H9 (cell line): ENCODE measurements around the gene NEK8. TPM values are rescaled to one million over a fixed set of nuclear protein-coding genes. Genes with fewer than 3 reads are reported as not detected.

ENCODE experiments used
- DNase-seq: peaks from one replicate; pipeline ENCODE4 v3.0.0-alpha.2; 2017
- H2AFZ ChIP-seq: one replicate; pipeline ENCODE4 v1.6.1; 2013; ENCODE audit warnings: mild to moderate bottlenecking, low read length, control low read depth, moderate library complexity
- H2AK5ac ChIP-seq: 2 replicates; pipeline ENCODE4 v1.6.1; 2013; ENCODE audit warnings: low read length, control low read depth, mixed read lengths; ENCODE audit not compliant: insufficient read length
- H2BK120ac ChIP-seq: one replicate; pipeline ENCODE4 v1.6.1; 2013; ENCODE audit warnings: low read depth, mild to moderate bottlenecking, low read length, control low read depth, inconsistent platforms; ENCODE audit not compliant: poor library complexity, severe bottlenecking
- H2BK12ac ChIP-seq: 2 replicates; pipeline ENCODE4 v1.6.1; 2013; ENCODE audit warnings: low read length, control low read depth, mixed read lengths, low read depth; ENCODE audit not compliant: insufficient read length
- H2BK15ac ChIP-seq: 2 replicates; pipeline ENCODE4 v1.6.1; 2013; ENCODE audit warnings: low read depth, low read length, control low read depth
- H2BK20ac ChIP-seq: one replicate; pipeline ENCODE4 v1.6.1; 2013; ENCODE audit warnings: low read depth, mild to moderate bottlenecking, low read length, control low read depth, inconsistent platforms; ENCODE audit not compliant: poor library complexity, severe bottlenecking
- H2BK5ac ChIP-seq: 2 replicates; pipeline ENCODE4 v1.6.1; 2013; ENCODE audit warnings: low read length, control low read depth, mixed read lengths; ENCODE audit not compliant: insufficient read length
- H3K14ac ChIP-seq: 2 replicates; pipeline ENCODE4 v1.6.1; 2013; ENCODE audit warnings: low read length, control low read depth; ENCODE audit not compliant: insufficient read depth
- H3K18ac ChIP-seq: 2 replicates; pipeline ENCODE4 v1.6.1; 2013; ENCODE audit warnings: low read depth, mild to moderate bottlenecking, mixed read lengths, low read length, control low read depth; ENCODE audit not compliant: insufficient read length
- H3K23ac ChIP-seq: 2 replicates; pipeline ENCODE4 v1.6.1; 2013; ENCODE audit warnings: low read length, control low read depth, mixed read lengths, low read depth; ENCODE audit not compliant: insufficient read length
- H3K23me2 ChIP-seq: 2 replicates; pipeline ENCODE4 v1.6.1; 2013; ENCODE audit warnings: low read depth, mild to moderate bottlenecking, mixed read lengths, low read length, control low read depth; ENCODE audit not compliant: insufficient read length, poor library complexity, severe bottlenecking
- H3K27ac ChIP-seq: 2 replicates; pipeline ENCODE4 v1.5.1; 2013; ENCODE audit warnings: low read length, control low read depth, mixed read lengths, low read depth; ENCODE audit not compliant: insufficient read length
- H3K27me3 ChIP-seq: 2 replicates; pipeline ENCODE4 v1.6.1; 2013; ENCODE audit warnings: low read length, control low read depth, inconsistent platforms; ENCODE audit not compliant: insufficient read depth
- H3K4ac ChIP-seq: 2 replicates; pipeline ENCODE4 v1.6.1; 2013; ENCODE audit warnings: low read depth, mild to moderate bottlenecking, control low read depth, inconsistent platforms, low read length, moderate library complexity
- H3K4me1 ChIP-seq: 2 replicates; pipeline ENCODE4 v1.6.1; 2013; ENCODE audit warnings: low read length, control low read depth, inconsistent platforms; ENCODE audit not compliant: insufficient read depth
- H3K4me2 ChIP-seq: 2 replicates; pipeline ENCODE4 v1.6.1; 2013; ENCODE audit warnings: low read length, control low read depth, mixed read lengths; ENCODE audit not compliant: insufficient read length, insufficient read depth
- H3K56ac ChIP-seq: 2 replicates; pipeline ENCODE4 v1.6.1; 2013; ENCODE audit warnings: low read depth, mild to moderate bottlenecking, mixed read lengths, low read length, control low read depth; ENCODE audit not compliant: insufficient read length
- H3K79me1 ChIP-seq: 2 replicates; pipeline ENCODE4 v1.6.1; 2013; ENCODE audit warnings: low read depth, mild to moderate bottlenecking, moderate library complexity, low read length, control low read depth, inconsistent platforms; ENCODE audit not compliant: insufficient read depth, poor library complexity, severe bottlenecking
- H3K79me2 ChIP-seq: 2 replicates; pipeline ENCODE4 v1.6.1; 2013; ENCODE audit warnings: low read length, control low read depth, inconsistent platforms; ENCODE audit not compliant: insufficient read depth
- H3K9ac ChIP-seq: 2 replicates; pipeline ENCODE4 v1.6.1; 2013; ENCODE audit warnings: low read length, control low read depth, mixed read lengths; ENCODE audit not compliant: insufficient read length; ENCODE audit errors: extremely low read depth
- H3K9me3 ChIP-seq: one replicate; pipeline ENCODE4 v1.6.1; 2013; ENCODE audit warnings: low read depth, low read length, inconsistent platforms; ENCODE audit not compliant: control insufficient read depth
- H3T11ph ChIP-seq: one replicate; pipeline ENCODE4 v1.6.1; 2013; ENCODE audit warnings: mild to moderate bottlenecking, low read length, control low read depth, inconsistent platforms
- H4K20me1 ChIP-seq: one replicate; pipeline ENCODE4 v1.6.1; 2013; ENCODE audit not compliant: control insufficient read depth, insufficient read length, insufficient read depth
- H4K5ac ChIP-seq: 2 replicates; pipeline ENCODE4 v1.6.1; 2013; ENCODE audit warnings: low read depth, mild to moderate bottlenecking, mixed read lengths, low read length, control low read depth; ENCODE audit not compliant: insufficient read length
- H4K8ac ChIP-seq: replicated peaks from 2 replicates; pipeline ENCODE4 v1.6.1; 2013; ENCODE audit warnings: low read length, control low read depth, mixed read lengths, low read depth; ENCODE audit not compliant: insufficient read length
- H4K91ac ChIP-seq: 2 replicates; pipeline ENCODE4 v1.6.1; 2013; ENCODE audit warnings: low read depth, mild to moderate bottlenecking, moderate library complexity, mixed read lengths, low read length, control low read depth; ENCODE audit not compliant: insufficient read length
- H3K27ac Mint-ChIP-seq, 3 experiments: 2 replicates in 2 of 3; 3 replicates in 1 of 3; pipeline ENCODE4 v1.8.0; 2020 to 2021; ENCODE audit warnings: mixed read lengths in 3 of 3, mild to moderate bottlenecking in 1 of 3, moderate library complexity in 1 of 3
- H3K27me3 Mint-ChIP-seq: 2 replicates; pipeline ENCODE4 v1.8.0; 2021; ENCODE audit warnings: low read depth, mild to moderate bottlenecking, moderate library complexity, mixed read lengths
- H3K36me3 Mint-ChIP-seq, 3 experiments: 2 replicates in 2 of 3; 3 replicates in 1 of 3; pipeline ENCODE4 v1.8.0; 2020 to 2021; ENCODE audit warnings: low read depth in 3 of 3, mixed read lengths in 3 of 3; ENCODE audit not compliant: insufficient read depth in 1 of 3
- H3K4me1 Mint-ChIP-seq, 2 experiments: 2 replicates each; pipeline ENCODE4 v1.8.0; 2020; ENCODE audit warnings: mixed read lengths in 2 of 2
- H3K4me3 Mint-ChIP-seq, 2 experiments: 2 replicates in 1 of 2; 3 replicates in 1 of 2; pipeline ENCODE4 v1.8.0; 2020 to 2021; ENCODE audit warnings: mild to moderate bottlenecking in 2 of 2, mixed read lengths in 2 of 2, moderate library complexity in 1 of 2
- H3K9me3 Mint-ChIP-seq, 2 experiments: 2 replicates in 1 of 2; 3 replicates in 1 of 2; pipeline ENCODE4 v1.8.0; 2020; ENCODE audit warnings: mild to moderate bottlenecking in 2 of 2, mixed read lengths in 2 of 2, moderate library complexity in 1 of 2
- CTCF ChIP-seq: fragments of 200-600 bp; sonication (generic); conservative IDR thresholded peaks from 3 replicates; pipeline ENCODE4 v1.8.0; 2021; ENCODE audit warnings: antibody characterized with exemption, mild to moderate bottlenecking
- WGBS: extraction: QIAGEN DNeasy Blood & Tissue Kit; methylation state at CpG from one replicate; pipeline ENCODE4 v1.1.7; 2013; ENCODE audit warnings: missing lambda C conversion rate, low lambda C conversion rate, mixed read lengths; ENCODE audit not compliant: insufficient read length; ENCODE audit errors: extremely low coverage; 5-methylcytosine and 5-hydroxymethylcytosine counted together
- total RNA-seq: library from RNA; stranded (reverse); gene quantifications from 2 replicates; pipeline ENCODE4 v1.2.1, GENCODE V29; 2021

Gene NEK8
- total RNA-seq, 1 experiment from 2014 or later = 18.8 TPM

DNA sequence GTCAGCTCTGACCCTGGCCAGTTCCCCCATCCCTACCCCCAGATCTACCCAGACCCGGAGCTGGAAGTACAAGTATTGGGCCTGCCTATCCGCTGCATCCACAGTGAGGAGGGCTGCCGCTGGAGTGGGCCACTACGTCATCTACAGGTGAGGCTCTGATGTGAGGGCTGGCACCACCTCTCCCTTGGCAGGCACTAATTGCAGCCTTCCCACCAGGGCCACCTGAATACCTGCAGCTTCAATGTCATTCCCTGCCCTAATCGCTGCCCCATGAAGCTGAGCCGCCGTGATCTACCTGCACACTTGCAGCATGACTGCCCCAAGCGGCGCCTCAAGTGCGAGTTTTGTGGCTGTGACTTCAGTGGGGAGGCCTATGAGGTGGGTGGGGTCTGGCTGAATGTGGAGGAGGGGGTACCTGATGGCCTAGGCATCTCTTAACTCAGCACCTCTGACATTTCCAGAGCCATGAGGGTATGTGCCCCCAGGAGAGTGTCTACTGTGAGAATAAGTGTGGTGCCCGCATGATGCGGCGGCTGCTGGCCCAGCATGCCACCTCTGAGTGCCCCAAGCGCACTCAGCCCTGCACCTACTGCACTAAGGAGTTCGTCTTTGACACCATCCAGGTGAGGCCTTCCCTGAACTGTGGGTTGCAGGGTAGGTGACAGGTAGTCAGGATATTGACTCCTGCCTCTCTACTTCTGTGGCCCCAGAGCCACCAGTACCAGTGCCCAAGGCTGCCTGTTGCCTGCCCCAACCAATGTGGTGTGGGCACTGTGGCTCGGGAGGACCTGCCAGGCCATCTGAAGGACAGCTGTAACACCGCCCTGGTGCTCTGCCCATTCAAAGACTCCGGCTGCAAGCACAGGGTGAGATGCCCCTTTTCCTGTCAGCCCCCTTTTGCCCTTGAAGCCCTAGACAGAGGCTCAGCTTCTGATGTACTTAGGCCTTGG is 19.5 kb downstream of the NEK8 start:
- Histone ChIP-seq H3K56ac (no peak overlapping the region), H3K4me2 (no peak overlapping the region), H2BK120ac (no peak overlapping the region), H2BK20ac (no peak overlapping the region), H4K20me1 (no peaks in the 10 kb centered on the region), H3K79me1 (no peaks in the 10 kb centered on the region), H3K14ac (no peak overlapping the region), H3K4me1 (peaks cover 5% of the 10 kb centered on the region; the same call in 1 of the 2 replicates), H2BK15ac (no peak overlapping the region), H3K23ac (no peak overlapping the region), H3K27ac (no peak overlapping the region), H2AK5ac (no peak overlapping the region), H3K27me3 (no peaks in the 10 kb centered on the region), H2BK5ac (no peak overlapping the region), H4K8ac (no peak overlapping the region), H3K79me2 (peaks cover 16% of the 10 kb centered on the region; the same call in 1 of the 2 replicates), H3K18ac (no peak overlapping the region), H3K4ac (no peak overlapping the region), H2AFZ (no peak overlapping the region), H3K23me2 (peaks cover 14% of the 10 kb centered on the region), H2BK12ac (no peak overlapping the region), H4K91ac (no peak overlapping the region), H3K9ac (no peak overlapping the region), H3K9me3 (no peaks in the 10 kb centered on the region), H3T11ph (no peak overlapping the region), H4K5ac (no peak overlapping the region)
- Mint-ChIP-seq H3K27me3 (no peaks in the 10 kb centered on the region; the same call in none of the 2 replicates), H3K4me1 (peaks cover 16 to 32% of the 10 kb centered on the region in 2 experiments), H3K36me3 (peaks cover 47 to 74% (median 47%) of the 10 kb centered on the region in 3 experiments), H3K27ac (peak overlapping the region in 2 of 3 experiments; percentile 83 to 94; a peak in 3 of 7 replicates), H3K9me3 (no peaks in the 10 kb centered on the region), H3K4me3 (peak overlapping the region in 1 of 2 experiments; percentile 40; a peak in 2 of 5 replicates)
- no CpG with 5 or more reads among the region's 18 CpGs for WGBS
- DNase-seq = peak; percentile 36
- TF ChIP-seq CTCF = no peak
